Astrocyte (in vitro differentiated cells and primary cell): ENCODE results near the gene UNKL. TPM values are rescaled to one million over a fixed set of nuclear protein-coding genes. Genes with fewer than 3 reads are reported as not detected.

Experiments used
- DNase-seq: peaks from one replicate; pipeline ENCODE4 v3.0.0-alpha.2; 2010; ENCODE audit warnings: low read depth
- FAIRE-seq: peaks from 2 replicates; lab custom pipeline; 2011; peaks lifted over from hg19 to GRCh38; lab: Jason Lieb, UNC
- H2AFZ ChIP-seq: 2 replicates; pipeline ENCODE4 v1.6.0; 2012; ENCODE audit warnings: low read depth, low read length, inconsistent platforms
- H3K27ac ChIP-seq: 2 replicates; pipeline ENCODE4 v1.5.1; 2011; ENCODE audit warnings: low read depth, low read length, inconsistent platforms
- H3K27me3 ChIP-seq: 2 replicates; pipeline ENCODE4 v1.6.0; 2011; ENCODE audit warnings: low read length, inconsistent platforms; ENCODE audit not compliant: insufficient read depth
- H3K36me3 ChIP-seq: 2 replicates; pipeline ENCODE4 v1.5.1; 2011; ENCODE audit warnings: low read length, inconsistent platforms; ENCODE audit not compliant: insufficient read depth
- H3K4me1 ChIP-seq: 2 replicates; pipeline ENCODE4 v1.5.1; 2011; ENCODE audit warnings: low read length, inconsistent platforms; ENCODE audit not compliant: insufficient read depth
- H3K4me2 ChIP-seq: 2 replicates; pipeline ENCODE4 v1.6.0; 2012; ENCODE audit warnings: low read length, inconsistent platforms
- H3K4me3 ChIP-seq: 2 replicates; pipeline ENCODE4 v1.5.1; 2011; ENCODE audit warnings: low read depth, mild to moderate bottlenecking, low read length, inconsistent platforms; ENCODE audit not compliant: insufficient read depth
- H3K79me2 ChIP-seq: 2 replicates; pipeline ENCODE4 v1.6.0; 2012; ENCODE audit warnings: mild to moderate bottlenecking, low read length, inconsistent platforms; ENCODE audit not compliant: insufficient read depth
- H3K9ac ChIP-seq: 2 replicates; pipeline ENCODE4 v1.6.0; 2012; ENCODE audit warnings: mild to moderate bottlenecking, low read length, inconsistent platforms
- H3K9me3 ChIP-seq: 2 replicates; pipeline ENCODE4 v1.5.1; 2012; ENCODE audit warnings: low read depth, mild to moderate bottlenecking, low read length, inconsistent platforms; ENCODE audit not compliant: insufficient read depth
- H4K20me1 ChIP-seq: 2 replicates; pipeline ENCODE4 v1.6.0; 2012; ENCODE audit warnings: low read length, inconsistent platforms; ENCODE audit not compliant: insufficient read depth
- H3K27ac Mint-ChIP-seq: one replicate; pipeline ENCODE4 v1.8.0; 2021; ENCODE audit warnings: mild to moderate bottlenecking, mixed read lengths; ENCODE audit not compliant: unreplicated experiment
- H3K27me3 Mint-ChIP-seq: one replicate; pipeline ENCODE4 v1.8.0; 2021; ENCODE audit warnings: low read depth, mixed read lengths; ENCODE audit not compliant: unreplicated experiment
- H3K36me3 Mint-ChIP-seq: one replicate; pipeline ENCODE4 v1.8.0; 2021; ENCODE audit warnings: low read depth, mixed read lengths; ENCODE audit not compliant: unreplicated experiment
- H3K4me1 Mint-ChIP-seq: one replicate; pipeline ENCODE4 v1.8.0; 2021; ENCODE audit warnings: low read depth, mixed read lengths; ENCODE audit not compliant: unreplicated experiment
- H3K4me3 Mint-ChIP-seq: one replicate; pipeline ENCODE4 v1.8.0; 2021; ENCODE audit warnings: mild to moderate bottlenecking, moderate library complexity, mixed read lengths; ENCODE audit not compliant: unreplicated experiment
- H3K9me3 Mint-ChIP-seq: one replicate; pipeline ENCODE4 v1.8.0; 2021; ENCODE audit warnings: mild to moderate bottlenecking, mixed read lengths; ENCODE audit not compliant: unreplicated experiment
- EZH2 ChIP-seq: IDR thresholded peaks from 2 replicates; pipeline ENCODE4 v1.6.1; 2012; ENCODE audit warnings: mild to moderate bottlenecking, low read length, inconsistent platforms; ENCODE audit not compliant: insufficient read depth
- total RNA-seq: library from RNA; stranded (reverse); gene quantifications from 2 replicates; pipeline ENCODE4 v1.2.1, GENCODE V29; 2021
- TF ChIP-seq, protein P1 (sequence below): IDR thresholded peaks from 2 replicates; pipeline ENCODE4 v1.5.1; 2011; ENCODE audit warnings: low read depth, mild to moderate bottlenecking, inconsistent platforms, low read length, moderate library complexity; ENCODE audit not compliant: insufficient read depth

The UNKL gene
- total RNA-seq, 1 donor from 2014 or later, result 10.7 TPM

GRCh38 chr16:1347962-1348361, 66.5 kb downstream of the UNKL start:
- Histone ChIP-seq H3K4me3 (no peak overlapping the region), H3K36me3 (no peaks in the 10 kb centered on the region), H4K20me1 (peaks cover 19% of the 10 kb centered on the region), H3K9me3 (no peaks in the 10 kb centered on the region), H3K79me2 (peaks cover 32% of the 10 kb centered on the region), H3K27me3 (no peaks in the 10 kb centered on the region), H3K9ac (no peak overlapping the region), H2AFZ (no peak overlapping the region), H3K27ac (no peak overlapping the region), H3K4me1 (peaks cover 16% of the 10 kb centered on the region), H3K4me2 (no peak overlapping the region)
- H3K9me3 Mint-ChIP-seq, result no peaks in the 10 kb centered on the region
- H3K36me3 Mint-ChIP-seq, result no peaks in the 10 kb centered on the region
- H3K4me1 Mint-ChIP-seq, result peaks cover 8% of the 10 kb centered on the region
- H3K27ac Mint-ChIP-seq, result no peak overlapping the region
- peaks cover 5% of the 10 kb centered on the region for H3K27me3 Mint-ChIP-seq
- FAIRE-seq, result no peak
- TF ChIP-seq, protein P1, sequence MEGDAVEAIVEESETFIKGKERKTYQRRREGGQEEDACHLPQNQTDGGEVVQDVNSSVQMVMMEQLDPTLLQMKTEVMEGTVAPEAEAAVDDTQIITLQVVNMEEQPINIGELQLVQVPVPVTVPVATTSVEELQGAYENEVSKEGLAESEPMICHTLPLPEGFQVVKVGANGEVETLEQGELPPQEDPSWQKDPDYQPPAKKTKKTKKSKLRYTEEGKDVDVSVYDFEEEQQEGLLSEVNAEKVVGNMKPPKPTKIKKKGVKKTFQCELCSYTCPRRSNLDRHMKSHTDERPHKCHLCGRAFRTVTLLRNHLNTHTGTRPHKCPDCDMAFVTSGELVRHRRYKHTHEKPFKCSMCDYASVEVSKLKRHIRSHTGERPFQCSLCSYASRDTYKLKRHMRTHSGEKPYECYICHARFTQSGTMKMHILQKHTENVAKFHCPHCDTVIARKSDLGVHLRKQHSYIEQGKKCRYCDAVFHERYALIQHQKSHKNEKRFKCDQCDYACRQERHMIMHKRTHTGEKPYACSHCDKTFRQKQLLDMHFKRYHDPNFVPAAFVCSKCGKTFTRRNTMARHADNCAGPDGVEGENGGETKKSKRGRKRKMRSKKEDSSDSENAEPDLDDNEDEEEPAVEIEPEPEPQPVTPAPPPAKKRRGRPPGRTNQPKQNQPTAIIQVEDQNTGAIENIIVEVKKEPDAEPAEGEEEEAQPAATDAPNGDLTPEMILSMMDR, result no peak
- TF ChIP-seq EZH2, result no peak
- DNase-seq, result no peak
- no peak overlapping the region for H3K4me3 Mint-ChIP-seq

DNA sequence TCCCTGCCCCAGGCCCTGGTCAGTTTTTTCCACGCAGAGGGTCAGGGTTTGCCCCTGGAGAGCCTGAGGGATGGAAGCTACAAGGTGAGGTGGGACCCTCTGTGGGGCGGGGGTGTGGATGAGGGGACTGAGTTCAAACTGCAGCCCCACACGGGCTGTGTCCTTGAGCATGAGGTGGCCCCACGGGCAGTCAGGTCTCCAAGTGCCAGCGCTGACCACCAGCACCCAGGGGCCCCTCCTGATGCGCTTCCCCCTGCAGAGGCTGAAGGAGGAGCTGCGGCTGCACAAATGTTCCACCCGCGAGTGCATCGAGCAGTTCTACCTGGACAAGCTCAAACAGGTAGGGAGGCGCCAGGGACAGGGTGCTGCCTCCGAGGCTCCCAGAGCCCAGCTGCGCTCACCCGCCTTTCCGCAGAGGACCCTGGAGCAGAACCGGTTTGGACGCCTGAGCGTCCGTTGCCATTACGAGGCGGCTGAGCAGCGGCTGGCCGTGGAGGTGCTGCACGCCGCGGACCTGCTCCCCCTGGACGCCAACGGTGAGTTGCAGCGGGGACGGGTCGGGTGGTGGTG, 67.1 kb downstream of the UNKL start:
- no peak overlapping the region for H3K4me3 Mint-ChIP-seq
- Histone ChIP-seq H3K79me2 (peaks cover 26% of the 10 kb centered on the region), H3K27me3 (no peaks in the 10 kb centered on the region), H3K4me3 (no peak overlapping the region), H3K36me3 (no peaks in the 10 kb centered on the region), H3K27ac (no peak overlapping the region), H3K9me3 (no peaks in the 10 kb centered on the region), H3K4me1 (peaks cover 12% of the 10 kb centered on the region), H3K4me2 (no peak overlapping the region), H4K20me1 (peaks cover 15% of the 10 kb centered on the region), H2AFZ (no peak overlapping the region), H3K9ac (no peak overlapping the region)
- H3K4me1 Mint-ChIP-seq, result peaks cover 5% of the 10 kb centered on the region
- no peaks in the 10 kb centered on the region for H3K9me3 Mint-ChIP-seq
- H3K27me3 Mint-ChIP-seq, result peaks cover 6% of the 10 kb centered on the region
- TF ChIP-seq EZH2, result no peak
- TF ChIP-seq, protein P1, result no peak
- DNase-seq (no peak), FAIRE-seq (no peak)
- no peaks in the 10 kb centered on the region for H3K36me3 Mint-ChIP-seq
- H3K27ac Mint-ChIP-seq, result no peak overlapping the region
